HL-60 (cell line): ENCODE results near the gene EIPR1.

Experiments used
- TF ChIP-seq, protein P1 (sequence below): IDR thresholded peaks from 2 replicates; pipeline ENCODE4 v1.6.1; 2012; ENCODE audit warnings: low read depth; ENCODE audit not compliant: insufficient replicate concordance
- TF ChIP-seq, protein P2 (sequence below): IDR thresholded peaks from one replicate; pipeline ENCODE4 v1.5.1; 2011; ENCODE audit warnings: low read length, control low read depth, inconsistent platforms; ENCODE audit not compliant: insufficient read depth

DNA sequence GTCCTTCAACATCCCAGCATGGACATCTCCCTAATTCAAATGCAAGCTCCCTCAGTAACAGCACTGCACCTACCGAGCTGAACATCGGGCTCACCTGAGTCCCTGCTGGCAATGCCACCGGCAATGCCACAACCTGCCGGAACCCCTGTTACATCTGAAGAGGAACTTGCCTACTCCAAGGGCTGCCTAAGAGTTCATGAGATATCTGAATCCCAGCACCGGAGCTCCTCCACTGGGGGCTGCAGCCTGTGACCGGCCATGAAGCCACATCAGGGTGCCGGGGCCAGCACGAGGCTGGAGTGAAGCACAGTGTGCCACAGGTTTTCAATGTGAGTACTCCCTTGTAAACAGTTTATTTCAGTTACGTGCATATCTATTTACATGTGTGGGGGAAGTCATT is 152.9 kb downstream of the EIPR1 start:
- TF ChIP-seq, protein P1, sequence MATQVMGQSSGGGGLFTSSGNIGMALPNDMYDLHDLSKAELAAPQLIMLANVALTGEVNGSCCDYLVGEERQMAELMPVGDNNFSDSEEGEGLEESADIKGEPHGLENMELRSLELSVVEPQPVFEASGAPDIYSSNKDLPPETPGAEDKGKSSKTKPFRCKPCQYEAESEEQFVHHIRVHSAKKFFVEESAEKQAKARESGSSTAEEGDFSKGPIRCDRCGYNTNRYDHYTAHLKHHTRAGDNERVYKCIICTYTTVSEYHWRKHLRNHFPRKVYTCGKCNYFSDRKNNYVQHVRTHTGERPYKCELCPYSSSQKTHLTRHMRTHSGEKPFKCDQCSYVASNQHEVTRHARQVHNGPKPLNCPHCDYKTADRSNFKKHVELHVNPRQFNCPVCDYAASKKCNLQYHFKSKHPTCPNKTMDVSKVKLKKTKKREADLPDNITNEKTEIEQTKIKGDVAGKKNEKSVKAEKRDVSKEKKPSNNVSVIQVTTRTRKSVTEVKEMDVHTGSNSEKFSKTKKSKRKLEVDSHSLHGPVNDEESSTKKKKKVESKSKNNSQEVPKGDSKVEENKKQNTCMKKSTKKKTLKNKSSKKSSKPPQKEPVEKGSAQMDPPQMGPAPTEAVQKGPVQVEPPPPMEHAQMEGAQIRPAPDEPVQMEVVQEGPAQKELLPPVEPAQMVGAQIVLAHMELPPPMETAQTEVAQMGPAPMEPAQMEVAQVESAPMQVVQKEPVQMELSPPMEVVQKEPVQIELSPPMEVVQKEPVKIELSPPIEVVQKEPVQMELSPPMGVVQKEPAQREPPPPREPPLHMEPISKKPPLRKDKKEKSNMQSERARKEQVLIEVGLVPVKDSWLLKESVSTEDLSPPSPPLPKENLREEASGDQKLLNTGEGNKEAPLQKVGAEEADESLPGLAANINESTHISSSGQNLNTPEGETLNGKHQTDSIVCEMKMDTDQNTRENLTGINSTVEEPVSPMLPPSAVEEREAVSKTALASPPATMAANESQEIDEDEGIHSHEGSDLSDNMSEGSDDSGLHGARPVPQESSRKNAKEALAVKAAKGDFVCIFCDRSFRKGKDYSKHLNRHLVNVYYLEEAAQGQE = no peak
- TF ChIP-seq, protein P2, sequence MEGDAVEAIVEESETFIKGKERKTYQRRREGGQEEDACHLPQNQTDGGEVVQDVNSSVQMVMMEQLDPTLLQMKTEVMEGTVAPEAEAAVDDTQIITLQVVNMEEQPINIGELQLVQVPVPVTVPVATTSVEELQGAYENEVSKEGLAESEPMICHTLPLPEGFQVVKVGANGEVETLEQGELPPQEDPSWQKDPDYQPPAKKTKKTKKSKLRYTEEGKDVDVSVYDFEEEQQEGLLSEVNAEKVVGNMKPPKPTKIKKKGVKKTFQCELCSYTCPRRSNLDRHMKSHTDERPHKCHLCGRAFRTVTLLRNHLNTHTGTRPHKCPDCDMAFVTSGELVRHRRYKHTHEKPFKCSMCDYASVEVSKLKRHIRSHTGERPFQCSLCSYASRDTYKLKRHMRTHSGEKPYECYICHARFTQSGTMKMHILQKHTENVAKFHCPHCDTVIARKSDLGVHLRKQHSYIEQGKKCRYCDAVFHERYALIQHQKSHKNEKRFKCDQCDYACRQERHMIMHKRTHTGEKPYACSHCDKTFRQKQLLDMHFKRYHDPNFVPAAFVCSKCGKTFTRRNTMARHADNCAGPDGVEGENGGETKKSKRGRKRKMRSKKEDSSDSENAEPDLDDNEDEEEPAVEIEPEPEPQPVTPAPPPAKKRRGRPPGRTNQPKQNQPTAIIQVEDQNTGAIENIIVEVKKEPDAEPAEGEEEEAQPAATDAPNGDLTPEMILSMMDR = no peak
